GM23338 (cell line): ENCODE measurements around the gene ZNF74.

ENCODE experiments used
- EZH2phosphoT487 ChIP-seq: fragments of 200-600 bp; sonication (generic); IDR thresholded peaks from one replicate; pipeline ENCODE4 v1.8.1; 2018; ENCODE audit warnings: antibody characterized with exemption; ENCODE audit not compliant: unreplicated experiment
- POLR2AphosphoS5 ChIP-seq: IDR thresholded peaks from 2 replicates; pipeline ENCODE4 v1.6.1; 2016; ENCODE audit warnings: antibody characterized with exemption, low read depth
- REST ChIP-seq: IDR thresholded peaks from one replicate; pipeline ENCODE4 v1.6.1; 2018; ENCODE audit warnings: antibody characterized with exemption; ENCODE audit not compliant: unreplicated experiment
- TF ChIP-seq, protein P1 (sequence below), 2 experiments: fragments of 200-600 bp in 1 of 2; sonication (generic) in 1 of 2; conservative IDR thresholded peaks; 2 replicates each; pipeline versions ENCODE4 v1.5.1 to v1.6.1; 2016 to 2017; ENCODE audit warnings: antibody characterized with exemption in 2 of 2, low read depth in 2 of 2, mild to moderate bottlenecking in 2 of 2, moderate library complexity in 1 of 2

- TF ChIP-seq, protein P1, sequence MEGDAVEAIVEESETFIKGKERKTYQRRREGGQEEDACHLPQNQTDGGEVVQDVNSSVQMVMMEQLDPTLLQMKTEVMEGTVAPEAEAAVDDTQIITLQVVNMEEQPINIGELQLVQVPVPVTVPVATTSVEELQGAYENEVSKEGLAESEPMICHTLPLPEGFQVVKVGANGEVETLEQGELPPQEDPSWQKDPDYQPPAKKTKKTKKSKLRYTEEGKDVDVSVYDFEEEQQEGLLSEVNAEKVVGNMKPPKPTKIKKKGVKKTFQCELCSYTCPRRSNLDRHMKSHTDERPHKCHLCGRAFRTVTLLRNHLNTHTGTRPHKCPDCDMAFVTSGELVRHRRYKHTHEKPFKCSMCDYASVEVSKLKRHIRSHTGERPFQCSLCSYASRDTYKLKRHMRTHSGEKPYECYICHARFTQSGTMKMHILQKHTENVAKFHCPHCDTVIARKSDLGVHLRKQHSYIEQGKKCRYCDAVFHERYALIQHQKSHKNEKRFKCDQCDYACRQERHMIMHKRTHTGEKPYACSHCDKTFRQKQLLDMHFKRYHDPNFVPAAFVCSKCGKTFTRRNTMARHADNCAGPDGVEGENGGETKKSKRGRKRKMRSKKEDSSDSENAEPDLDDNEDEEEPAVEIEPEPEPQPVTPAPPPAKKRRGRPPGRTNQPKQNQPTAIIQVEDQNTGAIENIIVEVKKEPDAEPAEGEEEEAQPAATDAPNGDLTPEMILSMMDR (conservative IDR thresholded peaks at IDR 0.05; ENCODE audit: low read depth in 2 of 2), result no peak
- TF ChIP-seq POLR2AphosphoS5, result no peak
- no peak for TF ChIP-seq REST
- no peak for TF ChIP-seq EZH2phosphoT487
These were observed 15.8 kb upstream of the ZNF74 start for GRCh38 chr22:20378110-20378509.
